ENCODE results near the gene CTRB1.
"Not testable (repeated sequence)": the region's sequence is repeated elsewhere in the genome, so short reads cannot be mapped to it uniquely, and the experiment has no call there.

CTRB1 gene

DNA sequence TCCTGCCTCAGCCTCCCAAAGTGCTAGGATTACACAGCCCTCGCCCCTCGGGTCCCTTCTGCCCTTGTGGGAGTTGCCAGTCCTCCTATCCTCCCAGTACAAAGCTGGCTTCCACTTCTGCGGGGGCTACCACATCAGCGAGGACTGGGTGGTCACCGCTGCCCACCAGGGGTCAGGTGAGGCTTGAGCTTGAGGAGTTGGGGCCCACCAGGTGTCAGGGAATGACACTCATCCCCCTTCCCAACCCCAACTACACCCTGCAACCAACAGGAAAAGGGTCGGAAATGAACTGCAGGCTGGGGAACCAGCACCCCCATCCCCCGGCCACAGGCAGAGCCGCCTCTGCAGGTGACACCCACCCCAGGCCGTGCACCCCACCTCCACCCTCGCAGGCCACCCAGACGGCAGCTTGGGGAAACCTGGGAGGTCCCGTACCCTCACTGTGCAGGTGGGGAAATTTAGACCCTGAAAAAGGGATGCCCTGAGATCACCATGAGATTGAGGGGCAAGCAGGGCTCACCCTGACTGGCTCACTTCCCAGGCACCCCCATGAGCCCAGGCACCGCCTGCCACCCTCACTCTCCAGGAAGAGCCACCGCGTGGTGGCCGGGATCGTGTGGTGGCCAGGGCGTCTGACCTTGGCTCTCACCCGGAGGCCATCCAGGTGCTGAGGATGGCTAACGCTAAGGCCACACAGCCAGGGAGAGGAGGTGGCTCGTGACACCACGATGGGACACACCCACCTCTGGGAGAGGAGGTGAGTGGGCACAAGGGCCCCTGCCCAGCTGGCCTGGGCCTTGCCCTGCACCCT, 8.0 kb downstream of the CTRB1 start:
- no peak for DNase-seq

DNA sequence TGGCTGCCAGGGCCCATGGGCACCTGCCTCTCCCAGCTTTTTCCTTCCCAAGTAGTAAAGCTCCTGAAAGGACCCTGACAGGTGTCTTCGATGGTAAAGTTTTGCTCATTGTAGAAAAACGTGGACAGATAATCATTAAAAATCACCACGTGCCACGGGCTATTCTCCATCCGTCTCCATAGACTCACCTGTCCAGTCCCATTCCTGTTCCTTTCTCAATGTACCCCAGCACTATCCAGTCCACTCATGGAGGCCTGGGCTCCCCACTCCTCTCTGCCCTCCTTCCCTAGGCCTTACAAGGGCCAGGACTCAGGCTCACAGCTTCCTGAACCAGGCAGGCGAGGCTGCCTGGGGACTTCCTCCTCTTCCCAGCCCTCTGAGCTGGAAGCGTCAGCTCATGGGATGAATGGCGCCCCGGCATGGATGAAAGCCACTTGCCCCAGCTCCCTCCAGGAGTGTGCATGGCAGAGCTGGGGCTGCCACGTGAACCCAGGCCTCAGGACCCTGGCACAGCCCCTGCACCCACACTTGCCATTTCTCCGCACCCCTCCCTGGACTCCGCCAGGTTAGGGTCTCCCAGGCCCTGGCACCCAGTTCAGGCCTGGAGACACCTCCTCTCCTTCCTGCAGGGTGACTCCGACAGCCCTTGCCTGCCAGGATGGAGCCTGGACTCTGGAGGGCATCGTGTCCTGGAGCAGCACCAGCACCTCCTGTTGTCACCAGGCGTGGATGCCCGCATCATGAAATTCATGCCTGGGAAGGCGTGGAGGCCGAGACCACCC, 8.8 kb downstream of the CTRB1 start:
- DNase-seq, result no peak

DNA sequence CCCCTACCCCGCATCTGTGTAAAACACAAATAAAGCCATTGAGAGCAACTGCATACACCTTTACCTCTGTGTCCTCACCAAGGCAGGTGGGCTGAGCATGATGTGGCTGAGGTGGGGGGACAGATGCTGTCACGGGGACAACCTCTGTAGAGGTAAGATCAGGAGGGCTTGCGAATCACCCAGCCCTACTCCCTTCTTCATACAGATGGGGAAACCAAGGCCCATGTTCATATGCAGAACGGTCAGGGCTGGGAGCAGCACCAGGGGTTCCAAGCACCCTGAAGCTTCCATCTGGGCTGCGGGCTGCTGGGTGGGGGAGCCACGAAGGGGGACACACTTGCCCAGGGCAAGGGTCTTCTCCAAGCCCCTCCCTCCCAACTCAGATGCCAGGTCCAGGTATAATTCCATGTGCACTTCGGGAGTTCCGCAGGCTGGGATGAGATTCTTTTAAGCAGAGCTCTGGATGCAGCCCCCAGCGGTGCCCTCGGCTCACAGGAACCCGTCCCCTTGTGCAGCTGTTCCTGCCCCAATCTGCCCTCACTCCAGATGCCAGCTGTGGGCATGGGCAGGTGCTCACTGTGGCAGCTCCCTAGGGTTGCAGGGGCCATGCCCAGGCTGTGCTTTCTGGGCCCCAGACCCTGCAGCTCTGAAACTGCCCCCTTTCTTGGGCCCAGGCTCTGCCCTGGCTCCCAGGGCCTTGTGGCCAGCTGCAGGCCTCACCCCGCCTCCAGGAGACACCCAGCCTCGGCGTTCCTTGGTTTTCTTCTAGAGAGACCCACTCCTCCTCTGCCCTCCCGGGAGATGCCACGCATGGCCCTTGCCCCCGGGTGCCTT, 9.6 kb downstream of the CTRB1 start:
- DNase-seq, result no peak

DNA sequence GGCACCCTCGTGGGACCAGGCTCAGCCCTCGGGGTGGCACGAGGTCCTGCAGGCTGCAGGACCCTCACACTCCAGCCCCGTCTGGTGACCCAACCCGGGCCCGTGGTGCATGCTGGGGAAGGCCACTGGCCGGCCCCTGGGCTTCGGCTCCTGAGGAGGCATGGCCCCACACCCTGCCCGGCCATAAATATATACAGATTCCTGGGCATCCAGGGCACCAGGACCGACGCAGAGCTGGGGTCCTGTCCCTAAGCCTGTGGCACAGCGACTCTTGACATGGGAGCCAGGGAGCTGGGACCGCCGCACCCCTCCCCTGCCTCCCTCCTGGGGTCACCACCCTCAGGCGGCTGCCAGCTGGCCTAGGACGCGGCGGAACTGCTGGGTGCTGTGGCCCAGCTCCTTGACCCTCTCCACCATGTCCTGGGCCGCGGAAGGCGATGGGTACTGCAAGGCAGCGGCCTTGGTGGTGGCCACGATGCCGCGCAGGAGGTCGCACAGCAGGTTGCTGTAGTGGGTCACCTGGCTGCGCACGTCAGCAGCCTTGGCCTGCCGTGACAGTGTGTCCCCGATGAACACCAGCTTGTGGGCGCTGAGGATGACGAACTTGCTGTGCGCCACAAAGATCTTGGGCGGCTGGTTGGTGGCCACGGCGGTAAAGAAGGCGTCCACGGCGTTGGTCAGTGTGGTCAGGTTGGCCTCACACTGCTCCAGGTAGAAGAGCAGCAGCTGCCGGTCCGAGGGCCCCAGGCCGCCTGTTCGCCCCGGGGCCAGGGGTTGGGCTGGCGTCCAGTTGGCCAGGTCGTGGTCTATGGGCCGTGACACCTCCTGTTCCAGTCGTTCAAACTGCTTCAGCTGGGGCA, 10.6 kb downstream of the CTRB1 start:
- no peak for DNase-seq

DNA sequence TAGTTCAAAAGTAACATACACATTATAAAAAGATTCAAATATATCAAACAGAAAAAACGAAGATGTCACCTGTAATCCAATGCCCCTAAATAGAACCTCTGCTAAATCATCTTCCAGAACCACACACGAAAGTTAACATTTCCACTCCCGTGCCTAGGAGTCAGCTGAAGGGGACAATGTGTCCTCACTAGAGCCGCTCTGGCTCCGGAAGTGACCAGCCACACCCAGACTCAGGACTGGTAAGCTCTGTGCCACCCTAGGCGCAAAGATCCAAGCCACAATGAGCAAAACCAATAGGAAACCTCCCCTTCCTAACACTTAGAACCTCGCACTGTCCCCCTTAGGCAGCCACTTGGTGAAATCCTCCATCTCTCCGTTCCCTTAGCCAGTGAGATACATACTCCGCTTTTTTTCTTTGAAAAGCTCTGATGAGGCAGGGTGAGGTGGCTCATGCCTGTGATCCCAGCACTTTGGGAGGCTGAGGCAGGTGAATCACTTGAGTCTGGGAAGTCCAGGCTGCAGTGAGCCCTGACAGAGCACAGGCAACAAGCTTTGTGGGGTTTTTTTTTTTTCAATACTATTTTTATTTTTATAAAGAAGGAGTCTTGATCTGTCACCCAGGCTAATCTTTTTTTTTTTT, 11.8 kb downstream of the CTRB1 start:
- DNase-seq, result no peak

DNA sequence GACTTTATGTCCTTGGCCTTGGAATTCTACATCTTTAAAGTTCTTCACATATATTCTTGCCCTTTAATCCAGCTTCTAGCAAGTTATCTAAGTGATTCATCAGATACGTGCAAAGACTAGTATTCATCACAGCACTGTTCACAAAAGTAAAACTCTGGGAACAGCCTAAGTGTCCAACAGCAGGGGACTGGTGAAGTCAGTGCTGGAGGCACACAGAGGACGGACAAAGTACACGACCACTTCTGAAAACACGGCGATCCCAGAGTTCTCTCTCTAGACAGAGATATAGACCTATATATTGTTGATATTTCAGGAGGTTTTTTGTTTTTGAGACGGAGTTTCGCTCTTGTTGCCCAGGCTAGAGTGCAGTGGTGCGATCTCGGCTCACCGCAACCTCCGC, 12.8 kb downstream of the CTRB1 start:
- DNase-seq, result no peak

DNA sequence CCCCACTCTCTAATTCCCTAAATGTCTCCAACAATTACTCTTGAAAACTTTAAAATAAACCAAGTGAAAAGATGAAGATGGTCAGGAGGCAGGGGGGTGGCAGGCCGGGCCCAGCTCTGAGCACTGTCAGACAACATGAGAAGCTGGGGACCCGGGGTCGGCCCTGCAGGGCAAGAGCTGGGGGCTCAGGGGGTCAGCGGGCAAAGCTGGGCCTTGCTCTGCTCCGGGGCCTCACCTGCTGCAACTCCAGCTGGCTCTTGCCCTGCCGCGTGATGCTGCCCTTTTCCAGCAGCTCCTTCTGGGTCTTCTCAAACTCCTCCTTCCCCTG, 14.8 kb downstream of the CTRB1 start:
- no peak for DNase-seq

DNA sequence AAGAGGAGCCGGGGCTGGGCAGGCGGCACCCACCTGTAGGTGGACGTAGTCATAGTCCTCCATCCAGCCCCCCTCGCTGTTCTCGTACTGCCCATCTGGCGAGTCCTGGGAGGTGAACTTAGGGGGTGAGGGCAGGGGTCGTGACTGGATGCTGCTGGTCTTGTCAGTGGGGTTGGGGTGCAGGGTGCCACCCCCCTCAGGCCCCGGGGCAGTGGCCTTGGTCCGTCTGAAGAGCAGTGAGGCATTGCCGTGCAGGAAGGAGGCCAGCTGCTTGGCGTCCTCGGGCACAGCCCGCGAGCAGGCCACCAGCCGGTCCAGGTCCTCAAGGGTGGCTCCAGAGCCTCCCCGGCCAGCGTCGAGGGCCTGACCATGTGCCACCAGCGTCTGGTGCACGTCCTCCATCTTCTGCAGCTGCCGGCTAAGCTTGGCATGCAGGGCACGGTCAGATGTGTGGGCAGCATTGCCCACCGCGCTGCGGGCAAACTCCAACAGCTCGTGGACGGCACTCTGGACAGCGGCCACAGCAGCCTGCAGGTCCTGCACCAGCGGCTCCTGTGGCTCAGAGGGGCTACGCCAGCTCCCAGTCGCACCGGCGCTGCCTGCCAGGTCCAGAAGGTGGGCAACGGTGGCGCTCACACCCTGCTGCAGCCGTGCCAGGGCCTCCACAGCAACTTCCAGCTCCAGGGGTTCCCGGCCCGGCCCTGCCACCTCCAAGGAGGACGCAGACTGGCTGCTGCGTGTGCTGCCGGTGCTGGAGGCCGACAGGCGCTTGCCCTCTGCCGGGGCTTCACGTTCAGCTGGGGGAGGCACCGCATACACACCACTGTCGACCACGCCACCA, 16.3 kb downstream of the CTRB1 start:
- DNase-seq, result no peak

DNA sequence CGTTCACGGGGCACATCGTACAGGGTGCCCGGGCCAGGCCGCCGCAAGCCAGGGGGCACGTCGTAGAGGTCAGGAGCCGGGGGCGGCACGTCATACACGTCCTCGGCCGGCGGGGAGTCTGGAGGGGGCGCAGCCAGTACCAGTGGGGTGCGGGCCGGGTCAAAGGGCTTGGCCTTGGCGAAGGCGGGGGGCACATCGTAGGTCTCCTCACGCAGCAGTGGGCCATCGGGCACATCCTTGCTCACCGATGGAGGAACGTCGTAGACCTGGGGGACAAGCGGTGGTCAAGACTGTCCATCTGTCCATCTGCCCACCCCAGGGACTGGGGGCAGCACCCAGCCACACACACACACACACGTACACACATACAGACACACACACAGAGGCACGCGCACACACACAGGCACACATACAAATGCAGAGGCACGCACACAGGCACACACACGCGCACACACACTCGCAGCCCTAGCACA, 17.0 kb downstream of the CTRB1 start:
- DNase-seq, result no peak

DNA sequence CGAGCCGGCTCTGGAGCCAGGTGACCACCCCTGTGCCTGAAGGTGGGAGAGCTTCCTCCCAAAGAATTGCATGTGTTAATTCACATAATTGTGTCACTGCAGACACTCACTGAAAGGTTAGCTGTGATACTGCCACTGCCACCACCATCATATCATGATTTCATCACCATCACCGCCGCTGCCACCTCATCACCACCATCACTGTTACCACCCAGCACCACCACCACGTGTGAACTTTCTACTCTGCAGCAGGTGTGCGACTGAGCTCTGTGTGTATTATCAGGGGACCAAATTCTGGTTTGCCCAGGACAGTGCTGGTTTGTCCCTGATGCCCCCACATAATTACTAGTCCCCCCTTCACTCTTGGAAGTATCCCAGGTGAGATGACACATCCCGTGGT, 17.4 kb downstream of the CTRB1 start:
- no peak for DNase-seq

DNA sequence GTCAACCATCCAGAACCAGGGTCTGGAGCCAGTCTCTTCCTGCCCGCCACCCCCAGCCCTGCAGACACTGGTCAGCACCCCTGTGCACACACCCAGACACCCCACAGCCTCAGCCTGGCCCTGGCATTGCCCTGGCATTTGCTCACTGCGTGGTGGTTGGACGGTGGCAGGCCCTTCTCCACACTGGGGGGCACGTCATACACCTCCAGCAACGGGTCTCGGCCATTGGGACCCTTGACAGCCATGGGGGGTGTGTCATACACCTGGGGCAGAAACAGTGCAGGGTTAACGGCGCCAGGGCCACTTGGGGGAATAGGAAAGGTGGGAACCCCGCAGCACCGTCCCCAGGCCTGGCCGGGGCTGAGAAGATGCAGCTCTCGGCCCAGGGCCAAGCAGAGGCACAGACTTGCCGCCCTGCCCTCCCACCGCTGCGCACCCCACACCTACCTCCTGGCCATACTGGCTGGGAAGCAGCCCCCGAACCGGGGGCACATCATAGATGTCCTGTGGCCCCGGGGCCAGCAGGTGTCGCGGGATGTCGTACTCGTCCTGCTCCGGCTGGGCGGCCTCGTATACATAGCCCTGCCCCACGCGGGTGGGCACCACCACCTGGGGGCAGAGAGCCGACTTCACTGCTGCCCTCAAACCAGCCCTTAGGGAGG, 18.1 kb downstream of the CTRB1 start:
- DNase-seq, result no peak

DNA sequence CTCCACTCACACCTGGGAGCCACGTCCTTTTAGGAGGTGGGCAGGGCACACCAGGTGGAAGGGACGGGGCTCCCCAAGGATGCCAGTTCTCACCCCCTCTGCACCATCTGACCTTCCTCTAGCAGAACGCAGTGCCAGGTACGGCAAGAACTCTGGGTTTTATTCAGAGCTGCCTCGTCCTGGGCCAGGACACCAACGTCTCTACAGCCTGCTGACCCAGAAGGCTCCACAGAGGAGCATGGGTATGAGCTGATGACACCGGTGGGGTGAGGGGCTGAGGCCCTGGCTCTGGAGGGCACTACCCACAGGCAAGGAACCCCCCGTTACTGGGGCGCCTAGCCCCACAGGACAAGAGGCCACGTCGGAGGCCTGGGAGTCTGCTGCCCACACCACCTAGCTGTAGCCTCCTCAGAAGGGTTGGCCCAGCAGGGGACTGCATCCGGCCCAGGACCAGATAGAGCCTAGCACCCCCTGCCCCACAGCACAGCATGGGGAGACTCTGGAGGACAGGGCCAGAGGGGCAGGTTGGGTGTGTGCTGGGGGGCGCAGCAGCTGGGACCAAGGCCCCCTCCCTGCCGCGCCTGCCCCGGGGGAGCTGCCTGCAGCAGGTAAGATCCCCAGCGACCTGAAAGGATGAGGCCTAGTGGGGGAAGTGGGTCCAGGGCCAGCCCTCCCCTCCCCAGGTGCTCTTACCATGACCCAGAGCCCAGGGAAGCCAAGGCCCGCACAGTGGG, 18.8 kb downstream of the CTRB1 start:
- DNase-seq, result no peak

DNA sequence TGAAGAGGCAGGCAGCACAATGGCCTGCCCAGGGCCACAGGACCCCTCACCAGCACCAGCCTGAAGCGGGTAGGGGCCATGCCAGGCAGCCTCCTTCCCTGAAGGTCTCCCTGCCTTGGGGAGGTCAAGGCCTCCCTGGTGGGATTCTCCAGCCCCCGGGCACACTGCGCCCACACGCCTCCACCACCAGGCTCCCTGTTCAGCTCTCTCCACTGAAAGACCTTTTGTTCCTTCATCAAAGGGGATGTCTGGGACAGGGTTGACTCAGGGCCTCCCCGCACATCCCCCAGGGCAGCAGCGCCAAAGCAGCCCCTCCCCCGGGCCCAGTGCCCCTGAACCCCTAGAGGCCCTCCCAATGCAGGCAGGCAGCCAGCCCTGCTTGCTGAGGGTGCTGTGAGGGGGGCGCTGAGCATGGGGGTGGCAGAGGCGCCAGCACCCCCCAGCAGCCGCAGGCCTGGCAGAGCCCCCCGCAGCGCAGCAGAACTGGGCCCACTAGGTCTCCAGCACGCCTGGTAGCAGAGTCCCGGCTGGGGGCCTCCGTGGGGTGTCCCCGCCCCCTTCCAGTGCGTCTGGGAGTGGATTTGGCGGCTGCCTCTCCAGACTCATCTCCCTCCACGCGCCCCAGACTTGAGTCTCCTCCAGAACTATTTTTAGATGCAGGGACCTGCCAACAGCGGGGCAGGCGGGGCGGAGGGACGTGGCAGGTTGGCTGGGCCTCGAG, 19.5 kb downstream of the CTRB1 start:
- no peak for DNase-seq

DNA sequence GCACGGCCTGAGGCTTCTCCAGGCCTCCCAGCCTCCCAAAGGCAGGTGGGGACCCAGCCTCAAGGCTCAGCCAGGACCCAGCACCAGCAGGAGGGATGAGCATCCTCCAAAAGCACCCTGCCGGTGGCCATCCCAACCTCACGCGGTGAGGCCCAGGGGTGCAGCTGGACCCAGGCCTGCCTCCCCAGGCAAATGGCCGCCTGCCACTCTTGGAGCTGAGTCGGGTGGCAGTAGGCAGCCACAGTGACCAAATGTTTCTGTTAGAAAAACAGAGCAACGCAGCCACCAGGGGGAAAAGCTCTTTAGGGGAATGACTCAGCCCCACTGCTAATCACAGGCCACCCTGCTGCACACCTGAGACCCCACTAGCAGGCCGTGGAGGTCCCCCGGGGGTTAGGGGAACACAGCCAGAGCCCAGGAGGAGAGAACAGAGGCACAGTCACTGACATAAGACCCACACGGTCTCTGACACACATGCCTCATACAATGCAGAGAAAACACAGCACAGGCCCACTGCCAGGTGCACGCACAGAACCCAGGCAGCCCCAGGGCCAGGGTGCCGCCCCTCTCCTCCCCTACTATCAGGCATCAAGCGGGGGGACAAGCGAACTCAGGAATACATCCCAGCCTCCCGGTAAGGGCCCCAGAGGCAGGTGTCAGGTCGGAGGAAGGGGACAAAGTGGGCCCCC, 20.2 kb downstream of the CTRB1 start:
- no peak for DNase-seq

DNA sequence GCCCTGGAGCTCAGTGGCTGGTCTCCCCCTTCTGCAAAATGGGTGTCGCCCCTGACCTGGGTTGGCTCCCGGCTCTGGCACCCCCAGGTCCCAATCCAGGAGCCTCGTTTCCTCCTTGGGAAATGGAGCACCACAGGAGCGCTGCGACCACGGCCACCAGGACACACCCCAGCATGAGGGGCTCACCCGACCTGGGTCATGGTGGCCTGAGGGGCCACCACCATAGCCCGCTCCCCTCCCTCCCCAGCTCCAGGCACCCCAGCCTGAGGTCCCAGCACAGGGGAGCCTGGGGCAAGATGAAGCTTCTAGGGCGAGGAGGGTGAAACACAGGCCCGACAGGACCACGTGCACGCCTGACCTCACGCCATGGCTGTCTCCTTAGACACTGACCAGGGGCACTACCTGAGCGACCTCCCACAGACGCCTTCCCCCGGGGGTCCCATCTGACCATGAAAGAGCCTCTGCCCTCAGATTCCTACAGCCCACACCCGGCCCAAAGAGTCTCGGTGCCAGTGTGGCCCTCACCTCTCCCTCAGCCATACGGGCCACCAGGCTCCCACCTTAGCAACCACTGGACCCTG, 20.8 kb downstream of the CTRB1 start:
- DNase-seq, result no peak

DNA sequence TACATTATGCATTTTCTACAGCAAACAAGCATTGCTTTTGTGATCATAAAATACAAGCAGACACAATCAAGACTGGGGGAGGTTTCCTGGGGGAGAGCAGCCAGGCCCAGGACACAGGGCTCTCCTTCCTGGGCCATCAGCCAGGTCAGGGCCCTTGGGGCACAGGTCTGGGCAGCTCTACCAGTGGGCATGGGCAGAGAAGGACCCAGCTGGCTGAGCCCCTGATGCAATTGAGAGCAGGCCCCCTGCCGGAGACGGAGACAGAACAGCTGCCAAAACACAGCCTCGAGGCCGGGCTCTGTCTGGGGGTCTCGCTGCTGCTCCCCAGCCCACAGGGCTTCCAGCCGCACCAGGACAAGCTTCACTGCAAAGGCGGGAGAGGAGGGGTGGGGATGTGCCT, 21.8 kb downstream of the CTRB1 start:
- not testable (repeated sequence) for DNase-seq

DNA sequence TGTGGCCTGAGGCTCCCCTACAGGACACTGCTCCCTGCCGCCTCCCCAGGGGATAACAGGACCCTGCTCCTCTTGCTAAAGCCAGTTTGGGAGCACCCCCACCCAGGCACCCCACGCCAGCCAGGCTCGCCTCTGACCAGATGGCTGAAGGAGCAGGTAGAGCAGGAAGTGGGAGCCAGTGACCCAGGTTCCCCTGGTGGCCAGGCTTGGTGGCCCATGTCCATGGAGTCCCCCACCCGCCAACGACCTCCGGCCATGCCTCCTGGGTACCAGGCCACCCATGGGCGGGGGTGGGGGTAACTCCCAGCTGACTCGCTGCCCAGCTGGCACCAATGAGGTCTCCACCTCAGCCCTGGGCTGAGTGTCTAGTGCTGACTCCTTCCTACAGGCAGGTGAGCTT, 22.6 kb downstream of the CTRB1 start:
- DNase-seq, result no peak

DNA sequence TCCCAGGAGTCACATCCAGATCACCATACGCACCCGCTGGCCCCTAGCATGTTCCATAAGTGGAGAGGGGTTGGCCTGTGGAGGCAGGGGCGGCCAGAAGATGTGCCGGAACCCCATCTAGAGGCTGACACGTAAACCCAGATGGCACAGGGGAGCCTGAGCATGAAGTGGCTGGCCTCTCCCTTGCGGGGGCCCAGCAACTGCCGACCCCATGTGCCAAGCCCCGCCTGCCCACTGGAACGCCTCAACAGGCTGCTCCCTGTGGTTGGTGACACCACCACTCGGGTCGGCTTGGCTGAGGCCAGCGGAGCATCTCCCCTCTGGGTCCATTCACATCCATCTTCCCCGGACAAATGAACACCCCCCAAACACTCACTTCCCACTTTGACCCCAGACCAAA, 23.2 kb downstream of the CTRB1 start:
- no peak for DNase-seq

All from GF-D8 (cell line).